Keratinocyte (primary cell): ENCODE data around the gene CCN6. TPM values are rescaled to one million over a fixed set of nuclear protein-coding genes. Genes with fewer than 3 reads are reported as not detected.
A peak's percentile ranks its signal among the peaks of the same experiment; 100 is the strongest.

Source experiments
- DNase-seq: peaks from one replicate; pipeline ENCODE4 v3.0.0-alpha.2; 2011; ENCODE audit warnings: low read depth, missing footprints, low spot score
- FAIRE-seq: peaks from 2 replicates; lab custom pipeline; 2011; peaks lifted over from hg19 to GRCh38; lab: Jason Lieb, UNC
- H2AFZ ChIP-seq: 2 replicates; pipeline ENCODE4 v1.6.0; 2012; ENCODE audit warnings: low read length, control low read depth, inconsistent platforms; ENCODE audit not compliant: control insufficient read depth
- H3K27ac ChIP-seq: 2 replicates; pipeline ENCODE4 v1.5.1; 2011; ENCODE audit warnings: low read length; ENCODE audit not compliant: control insufficient read depth, insufficient read depth
- H3K27me3 ChIP-seq: 3 replicates; pipeline ENCODE4 v1.6.0; 2011; ENCODE audit warnings: low read length; ENCODE audit not compliant: control insufficient read depth, insufficient read depth; ENCODE audit errors: extremely low read depth
- H3K36me3 ChIP-seq, 2 experiments: 2 replicates in 1 of 2; 3 replicates in 1 of 2; pipeline ENCODE4 v1.5.1; 2011; ENCODE audit warnings: low read length in 2 of 2, mild to moderate bottlenecking in 1 of 2; ENCODE audit not compliant: control insufficient read depth in 2 of 2, insufficient read depth in 2 of 2; ENCODE audit errors: extremely low read depth in 1 of 2
- H3K4me1 ChIP-seq: 3 replicates; pipeline ENCODE4 v1.5.1; 2011; ENCODE audit warnings: low read length; ENCODE audit not compliant: control insufficient read depth, insufficient read depth; ENCODE audit errors: extremely low read depth
- H3K4me2 ChIP-seq: 3 replicates; pipeline ENCODE4 v1.6.0; 2011; ENCODE audit warnings: low read depth, low read length; ENCODE audit not compliant: control insufficient read depth, insufficient read depth; ENCODE audit errors: extremely low read depth
- H3K4me3 ChIP-seq, 3 experiments: fragments of 200-600 bp in 1 of 3; sonication (generic) in 1 of 3; 2 replicates in 2 of 3; 3 replicates in 1 of 3; pipeline ENCODE4 v1.5.1; 2011 to 2016; ENCODE audit warnings: low read length in 3 of 3, mild to moderate bottlenecking in 3 of 3, control low read depth in 2 of 3, inconsistent platforms in 1 of 3, low read depth in 1 of 3, mixed read lengths in 1 of 3, mixed run types in 1 of 3, moderate library complexity in 1 of 3; ENCODE audit not compliant: control insufficient read depth in 2 of 3, insufficient read depth in 2 of 3; ENCODE audit errors: extremely low read depth in 1 of 3
- H3K79me2 ChIP-seq: 2 replicates; pipeline ENCODE4 v1.6.0; 2012; ENCODE audit warnings: low read length; ENCODE audit not compliant: control insufficient read depth, insufficient read depth
- H3K9ac ChIP-seq: 3 replicates; pipeline ENCODE4 v1.6.0; 2011; ENCODE audit warnings: low read length; ENCODE audit not compliant: control insufficient read depth, insufficient read depth; ENCODE audit errors: extremely low read depth
- H3K9me1 ChIP-seq: 3 replicates; pipeline ENCODE4 v1.6.0; 2011; ENCODE audit warnings: low read length; ENCODE audit not compliant: control insufficient read depth, insufficient read depth; ENCODE audit errors: extremely low read depth
- H3K9me3 ChIP-seq: 2 replicates; pipeline ENCODE4 v1.5.1; 2012; ENCODE audit warnings: low read depth, low read length; ENCODE audit not compliant: control insufficient read depth
- H4K20me1 ChIP-seq: 3 replicates; pipeline ENCODE4 v1.6.0; 2011; ENCODE audit warnings: low read length; ENCODE audit not compliant: control insufficient read depth, insufficient read depth; ENCODE audit errors: extremely low read depth
- CTCF ChIP-seq, 3 experiments: IDR thresholded peaks in 1 of 3; conservative IDR thresholded peaks in 1 of 3; optimal IDR thresholded peaks in 1 of 3; 2 replicates in 2 of 3; 3 replicates in 1 of 3; pipeline versions ENCODE3 to v1.5.1; 2011; ENCODE audit warnings: low read length in 3 of 3, mild to moderate bottlenecking in 3 of 3, moderate library complexity in 2 of 3, control low read depth in 1 of 3, inconsistent platforms in 1 of 3; ENCODE audit not compliant: insufficient read depth in 2 of 3; ENCODE audit errors: extremely low read depth in 1 of 3
- EZH2 ChIP-seq: IDR thresholded peaks from one replicate; pipeline ENCODE4 v1.6.1; 2012; ENCODE audit warnings: inconsistent platforms, mild to moderate bottlenecking, low read length, moderate library complexity
- dilution Hi-C: fragments of 300-500 bp; cut with MboI; formaldehyde crosslinking; loops from one replicate; pipeline ENCODE4 v1.7.0; 2020; ENCODE audit warnings: low sequenced_read_pairs; ENCODE audit not compliant: extremely low pct_ligation_motif_present
- polyA plus RNA-seq, 5 experiments: library from polyadenylated mRNA; depleted of rRNA in 3 of 5; stranded (reverse) in 3 of 5; stranded (forward) in 1 of 5; unstranded in 1 of 5; fragments of >200 nt; gene quantifications; 1 replicate in 1 of 5; 2 replicates in 3 of 5; 3 replicates in 1 of 5; pipeline versions ENCODE4 v1.2.1 to v1.2.3, GENCODE V29; 2011 to 2012; ENCODE audit warnings: missing spikeins in 2 of 5, low read depth in 1 of 5, low replicate concordance in 1 of 5

CCN6 gene
- polyA plus RNA-seq, 1 donor (not counting 4 experiments of a cell fraction or from before 2014, with no cell fraction given), result 0.90 TPM

GRCh38 chr6:112043032-112044007 lies 10.6 kb upstream of the CCN6 start:
- H3K27me3 ChIP-seq, result no peaks in the 10 kb centered on the region
- H3K79me2 ChIP-seq, result no peaks in the 10 kb centered on the region
- peak overlapping the region; percentile 80 for H3K4me2 ChIP-seq
- no peaks in the 10 kb centered on the region for H3K9me1 ChIP-seq
- peak overlapping the region; percentile 54 to 85 (median 82) for H3K4me3 ChIP-seq
- H3K9ac ChIP-seq, result peak overlapping the region; percentile 74
- dilution Hi-C loops, result no loop called here
- H3K27ac ChIP-seq, result peak overlapping the region; percentile 87
- peak; percentile 46 for FAIRE-seq
- no peaks in the 10 kb centered on the region for H3K9me3 ChIP-seq
- no peaks in the 10 kb centered on the region for H3K36me3 ChIP-seq
- no peaks in the 10 kb centered on the region for H4K20me1 ChIP-seq
- no peaks in the 10 kb centered on the region for H3K4me1 ChIP-seq
- peak overlapping the region; percentile 92 for H2AFZ ChIP-seq
- peak; percentile 35 for DNase-seq
- TF ChIP-seq EZH2 (no peak), CTCF (optimal IDR thresholded peaks at IDR 0.05 in 1 of 3, IDR thresholded peaks at IDR 0.05 in 1 of 3, conservative IDR thresholded peaks at IDR 0.05 in 1 of 3; ENCODE audit: extremely low read depth in 1 of 3, insufficient read depth in 2 of 3, low read length in 3 of 3) (peak; percentile 90 to 97 (median 96))

- dilution Hi-C loops, result no loop called here
- DNase-seq (no peak), FAIRE-seq (no peak)
- Histone ChIP-seq H3K36me3 (no peaks in the 10 kb centered on the region), H3K9me3 (no peaks in the 10 kb centered on the region), H3K27ac (no peak overlapping the region), H3K4me1 (no peaks in the 10 kb centered on the region), H2AFZ (no peak overlapping the region), H3K4me3 (no peak overlapping the region), H3K27me3 (no peaks in the 10 kb centered on the region), H3K9me1 (no peaks in the 10 kb centered on the region), H3K9ac (no peak overlapping the region), H3K79me2 (no peaks in the 10 kb centered on the region), H3K4me2 (no peak overlapping the region), H4K20me1 (no peaks in the 10 kb centered on the region)
- TF ChIP-seq EZH2 (no peak), CTCF (optimal IDR thresholded peaks at IDR 0.05 in 1 of 3, IDR thresholded peaks at IDR 0.05 in 1 of 3, conservative IDR thresholded peaks at IDR 0.05 in 1 of 3; ENCODE audit: extremely low read depth in 1 of 3, insufficient read depth in 2 of 3, low read length in 3 of 3) (no peak)
Measured at GRCh38 chr6:112044196-112044595, 9.7 kb upstream of the CCN6 start.
